Mucosa of gallbladder (tissue), 1 donor: Measurements from ENCODE around the gene CYP8B1. TPM values are rescaled to one million over a fixed set of nuclear protein-coding genes. Genes with fewer than 3 reads are reported as not detected.

Experiments
- DNase-seq: peaks from one replicate; pipeline ENCODE4 v3.0.0-alpha.2; 2020; ENCODE audit warnings: low spot score
- total RNA-seq: library from RNA; stranded (reverse); gene quantifications from one replicate; pipeline ENCODE4 v1.2.1, GENCODE V29; 2021
- donor health status: DM: no; HTN: no; CAD: no.

The CYP8B1 gene
- total RNA-seq, 1 donor from 2014 or later, result 2.8 TPM

DNA sequence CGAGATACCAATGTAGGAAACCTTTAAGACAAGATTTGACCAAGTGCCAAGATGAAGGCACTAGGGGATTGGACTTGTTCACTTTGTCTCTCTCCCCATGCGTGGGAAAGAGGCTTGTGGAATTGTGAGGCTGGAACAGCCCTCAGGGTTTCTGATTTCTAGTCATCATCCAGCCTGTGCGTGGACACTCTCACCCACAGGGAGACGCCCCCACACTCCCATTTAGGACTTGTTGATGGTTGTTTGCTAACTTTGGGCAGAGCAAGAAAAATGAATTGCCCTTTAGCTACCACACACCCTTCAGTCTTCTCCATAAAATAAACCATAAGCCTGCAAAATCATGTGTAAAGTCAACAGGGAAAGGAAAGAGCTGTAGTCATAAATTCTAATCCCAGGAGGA is 48.0 kb downstream of the CYP8B1 start:
- no peak for DNase-seq

DNA sequence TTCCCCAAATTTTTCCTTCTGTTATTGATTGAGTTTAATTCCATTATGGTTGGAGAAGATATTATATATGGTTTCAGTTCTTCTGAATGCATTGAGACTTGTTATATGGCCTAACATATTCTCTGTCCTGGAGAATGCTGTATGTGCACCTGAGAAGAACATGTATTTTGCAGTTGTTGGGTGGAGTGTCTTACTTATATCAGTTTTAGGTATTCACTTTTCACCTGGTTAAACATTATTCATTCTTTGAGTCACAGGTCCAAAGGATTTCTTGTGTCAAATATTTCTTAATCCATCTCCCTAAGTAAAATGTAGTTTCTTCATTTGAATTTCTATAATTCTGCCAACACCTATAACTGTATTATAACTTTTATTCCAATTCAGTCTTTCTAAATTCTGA is 48.7 kb downstream of the CYP8B1 start:
- no peak for DNase-seq

DNA sequence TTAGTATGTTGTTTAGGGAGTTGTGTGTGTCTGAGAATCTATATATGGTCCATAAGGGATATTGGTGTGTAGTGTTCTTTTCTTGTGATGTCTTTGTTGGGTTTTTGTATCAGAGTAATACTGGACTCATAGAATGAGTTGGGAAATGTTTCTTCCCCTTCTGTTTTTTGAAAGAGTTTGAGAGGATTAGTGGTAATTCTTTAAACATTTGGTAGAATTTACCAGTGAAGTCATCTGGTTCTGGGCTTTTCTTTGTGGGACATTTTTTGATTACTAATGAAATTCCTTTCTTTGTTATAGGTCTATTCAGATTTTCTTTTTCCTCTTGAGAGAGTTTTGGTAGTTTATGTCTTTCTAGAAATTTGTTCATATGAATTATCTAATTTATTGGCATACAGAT is 49.5 kb downstream of the CYP8B1 start:
- no peak for DNase-seq

DNA sequence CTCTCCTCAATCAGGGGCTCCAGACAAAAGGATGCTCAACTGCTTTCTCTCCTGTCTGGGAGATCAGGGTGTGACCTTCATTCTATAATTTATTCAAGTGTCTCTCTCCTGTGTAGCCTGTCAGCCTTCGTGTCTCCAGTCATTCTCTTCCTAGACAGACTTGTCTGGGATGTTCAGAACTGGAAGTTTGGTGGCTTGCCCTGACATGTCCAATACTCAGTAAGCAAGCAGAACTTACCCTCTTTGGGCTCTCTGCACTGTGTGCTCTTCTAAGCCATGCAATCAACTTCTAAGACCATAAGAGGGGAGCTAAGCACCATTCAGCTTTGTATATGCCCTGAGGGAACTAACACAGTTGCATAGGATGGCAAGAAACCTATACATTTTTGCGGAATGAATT is 52.3 kb downstream of the CYP8B1 start:
- no peak for DNase-seq

DNA sequence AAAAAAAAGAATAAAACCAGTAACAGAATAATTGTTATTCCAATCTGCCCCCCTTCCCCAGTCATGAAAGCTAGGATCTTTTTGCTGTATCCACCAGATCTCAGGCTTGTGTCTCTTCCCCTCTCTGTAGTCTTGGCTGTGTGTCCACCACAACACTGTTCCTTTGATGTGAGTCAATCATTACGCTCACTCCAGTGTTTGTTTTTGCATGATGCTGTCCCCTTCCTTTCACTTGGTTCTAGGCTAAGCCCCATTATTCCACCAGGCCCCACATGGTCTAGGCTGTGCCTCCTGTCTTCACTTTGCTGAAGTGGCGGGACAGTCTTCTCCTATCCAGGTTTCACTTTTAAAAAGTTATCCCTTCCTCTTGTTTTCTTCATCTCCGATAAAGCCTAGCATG is 52.9 kb downstream of the CYP8B1 start:
- DNase-seq, result no peak

Other genes starting within 250 kb of the CYP8B1 start
- gene ZBTB47, start 222.2 kb downstream of the CYP8B1 start, total RNA-seq, result 41.2 TPM
- gene KLHL40, start 190.3 kb downstream of the CYP8B1 start, total RNA-seq, result not detected
- gene HHATL, start 173.1 kb downstream of the CYP8B1 start, total RNA-seq, result 0.35 TPM
- 1.4 TPM for gene CCDC13, start 102.6 kb downstream of the CYP8B1 start, total RNA-seq
- gene HIGD1A, start 71.4 kb downstream of the CYP8B1 start, total RNA-seq, result 96.7 TPM
- 5.0 TPM for gene ACKR2, start 66.4 kb downstream of the CYP8B1 start, total RNA-seq
- gene ZNF662, start 30.3 kb upstream of the CYP8B1 start, total RNA-seq, result 8.6 TPM
- 19.2 TPM for gene GASK1A, start 103.4 kb upstream of the CYP8B1 start, total RNA-seq
- gene POMGNT2, start 230.2 kb upstream of the CYP8B1 start, total RNA-seq, result 24.7 TPM